ENCODE results near the gene RALY. TPM values are rescaled to one million over a fixed set of nuclear protein-coding genes. Genes with fewer than 3 reads are reported as not detected.
"Not testable (repeated sequence)": the region's sequence is repeated elsewhere in the genome, so short reads cannot be mapped to it uniquely, and the experiment has no call there.

Gene RALY
- total RNA-seq, 6 donors from 2014 or later, result 116 to 157 (median 147) TPM

DNA sequence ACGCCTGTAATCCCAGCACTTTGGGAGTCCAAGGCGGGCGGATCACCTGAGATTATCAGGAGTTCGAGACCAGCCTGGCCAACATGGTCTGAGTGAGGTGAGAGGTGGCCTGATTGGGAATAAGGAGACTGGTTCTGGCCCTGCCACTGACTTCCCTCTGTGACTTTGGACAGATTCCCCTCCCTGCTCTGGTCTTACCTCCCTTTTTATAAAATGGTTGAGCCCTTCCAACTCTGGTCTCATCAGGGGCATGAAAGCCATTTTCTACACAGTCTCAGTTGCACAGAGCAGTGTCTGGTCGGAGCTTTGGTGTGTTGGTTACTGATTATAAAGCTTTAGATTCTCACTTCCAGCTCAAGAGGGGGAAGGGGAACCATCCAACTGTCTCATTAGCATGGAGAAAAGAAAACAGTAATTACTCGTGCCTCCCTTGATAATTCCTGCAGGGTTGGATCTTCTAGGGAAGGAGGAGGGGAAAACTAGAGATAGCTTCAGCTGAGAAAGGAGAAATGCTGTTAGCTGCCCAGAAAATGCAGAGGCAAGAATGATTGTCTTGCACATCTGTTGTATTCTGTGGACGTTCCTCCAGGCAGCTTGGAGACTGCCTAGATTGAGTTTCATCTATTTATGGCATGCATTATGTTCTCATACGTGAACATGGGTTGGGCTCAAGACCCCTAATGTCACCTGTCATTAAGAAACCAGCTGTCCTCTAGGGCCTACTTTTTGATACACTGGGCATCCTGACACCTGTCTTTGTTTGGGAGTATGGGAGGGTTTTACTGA lies 30.4 kb downstream of the RALY start:
- no peak for ATAC-seq (ENCODE audit: low FRiP score in 2 of 2)
- peaks cover 46 to 55% (median 50%) of the 10 kb centered on the region in 4 donors for H3K4me1 ChIP-seq
- WGBS, 2 donors, result 81 to 82% methylated on average over 8 of the region's 8 CpGs
- no peak for DNase-seq
- H3K27me3 ChIP-seq, result no peaks in the 10 kb centered on the region
- H3K27ac ChIP-seq, result peak overlapping the region in 1 of 4 donors; percentile 28
- TF ChIP-seq, protein P1, sequence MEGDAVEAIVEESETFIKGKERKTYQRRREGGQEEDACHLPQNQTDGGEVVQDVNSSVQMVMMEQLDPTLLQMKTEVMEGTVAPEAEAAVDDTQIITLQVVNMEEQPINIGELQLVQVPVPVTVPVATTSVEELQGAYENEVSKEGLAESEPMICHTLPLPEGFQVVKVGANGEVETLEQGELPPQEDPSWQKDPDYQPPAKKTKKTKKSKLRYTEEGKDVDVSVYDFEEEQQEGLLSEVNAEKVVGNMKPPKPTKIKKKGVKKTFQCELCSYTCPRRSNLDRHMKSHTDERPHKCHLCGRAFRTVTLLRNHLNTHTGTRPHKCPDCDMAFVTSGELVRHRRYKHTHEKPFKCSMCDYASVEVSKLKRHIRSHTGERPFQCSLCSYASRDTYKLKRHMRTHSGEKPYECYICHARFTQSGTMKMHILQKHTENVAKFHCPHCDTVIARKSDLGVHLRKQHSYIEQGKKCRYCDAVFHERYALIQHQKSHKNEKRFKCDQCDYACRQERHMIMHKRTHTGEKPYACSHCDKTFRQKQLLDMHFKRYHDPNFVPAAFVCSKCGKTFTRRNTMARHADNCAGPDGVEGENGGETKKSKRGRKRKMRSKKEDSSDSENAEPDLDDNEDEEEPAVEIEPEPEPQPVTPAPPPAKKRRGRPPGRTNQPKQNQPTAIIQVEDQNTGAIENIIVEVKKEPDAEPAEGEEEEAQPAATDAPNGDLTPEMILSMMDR (IDR thresholded peaks at IDR 0.05), result no peak
- TF ChIP-seq EP300 (IDR thresholded peaks at IDR 0.05) (no peak), POLR2A (IDR thresholded peaks at IDR 0.05) (no peak), POLR2AphosphoS5 (IDR thresholded peaks at IDR 0.05) (no peak)
- H3K9me3 ChIP-seq, result no peaks in the 10 kb centered on the region
- no peak overlapping the region for H3K4me3 ChIP-seq
- H3K36me3 ChIP-seq, result no peaks in the 10 kb centered on the region

DNA sequence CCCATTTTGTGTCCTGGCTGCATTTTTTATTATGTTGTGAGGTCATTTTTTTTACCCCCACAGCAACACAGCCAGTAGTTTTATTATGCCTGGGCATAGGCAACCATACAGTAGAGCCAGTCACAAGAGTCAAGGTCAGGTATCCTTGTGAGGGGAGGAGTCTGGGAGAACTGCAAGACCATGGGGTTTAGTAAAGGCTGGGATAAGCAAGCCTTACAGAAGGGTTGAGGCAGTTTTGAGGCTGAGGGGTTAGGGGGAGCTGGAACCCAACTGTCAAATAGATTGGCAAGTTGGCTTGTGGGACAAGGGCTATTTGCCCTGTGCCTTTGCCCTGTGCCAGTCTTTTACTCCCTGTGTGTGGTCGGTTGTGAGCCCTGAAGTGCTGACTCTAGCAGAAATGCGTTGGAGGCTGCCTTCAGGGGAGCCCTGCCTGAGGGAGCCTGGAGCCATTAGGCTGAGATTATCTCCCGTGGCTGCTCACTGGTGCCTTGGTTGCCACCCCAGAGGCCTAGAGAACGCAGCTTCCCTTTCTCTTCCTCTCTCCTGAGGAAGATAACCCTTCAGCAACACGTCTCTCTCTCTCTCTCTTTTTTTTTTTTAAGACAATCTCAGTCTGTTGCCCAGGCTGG lies 31.1 kb downstream of the RALY start:
- Histone ChIP-seq H3K4me1 (peaks cover 44 to 57% (median 50%) of the 10 kb centered on the region in 4 donors), H3K27me3 (no peaks in the 10 kb centered on the region), H3K4me3 (no peak overlapping the region), H3K27ac (peak overlapping the region in 1 of 4 donors; percentile 20), H3K36me3 (no peaks in the 10 kb centered on the region), H3K9me3 (no peaks in the 10 kb centered on the region)
- no peak for ATAC-seq (ENCODE audit: low FRiP score in 2 of 2)
- no peak for DNase-seq
- WGBS, 2 donors, result 28 to 29% methylated on average over 4 to 5 of the region's 5 CpGs
- TF ChIP-seq, protein P1 (IDR thresholded peaks at IDR 0.05), result no peak
- TF ChIP-seq POLR2A (IDR thresholded peaks at IDR 0.05) (no peak), POLR2AphosphoS5 (IDR thresholded peaks at IDR 0.05) (no peak), EP300 (IDR thresholded peaks at IDR 0.05) (no peak)

DNA sequence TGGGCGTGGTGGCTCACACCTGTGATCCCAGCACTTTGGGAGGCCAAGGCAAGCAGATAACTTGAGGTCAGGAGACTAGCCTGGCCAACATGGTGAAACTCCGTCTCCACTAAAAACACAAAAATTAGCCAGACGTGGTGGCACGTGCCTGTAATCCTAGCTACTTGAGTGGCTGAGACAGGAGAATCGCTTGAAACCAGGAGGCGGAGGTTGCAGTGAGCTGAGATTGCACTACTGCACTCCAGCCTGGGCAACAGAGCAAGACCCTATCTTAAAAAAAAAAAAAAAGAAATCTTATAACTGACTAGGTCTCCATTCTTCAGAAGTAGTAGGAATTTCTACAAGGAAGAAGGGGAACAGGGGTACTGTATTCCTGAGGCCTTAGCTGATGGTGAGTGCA lies 34.3 kb downstream of the RALY start:
- not testable (repeated sequence) for H3K9me3 ChIP-seq; H3K4me3 ChIP-seq; H3K27ac ChIP-seq; DNase-seq; H3K27me3 ChIP-seq; ATAC-seq (ENCODE audit: low FRiP score in 2 of 2)
- 96 to 98% methylated on average over 6 of the region's 6 CpGs for WGBS, 2 donors
- Histone ChIP-seq H3K4me1 (peaks cover 34 to 60% (median 39%) of the 10 kb centered on the region in 4 donors), H3K36me3 (peaks cover 1 to 19% (median 5%) of the 10 kb centered on the region in 4 donors)

DNA sequence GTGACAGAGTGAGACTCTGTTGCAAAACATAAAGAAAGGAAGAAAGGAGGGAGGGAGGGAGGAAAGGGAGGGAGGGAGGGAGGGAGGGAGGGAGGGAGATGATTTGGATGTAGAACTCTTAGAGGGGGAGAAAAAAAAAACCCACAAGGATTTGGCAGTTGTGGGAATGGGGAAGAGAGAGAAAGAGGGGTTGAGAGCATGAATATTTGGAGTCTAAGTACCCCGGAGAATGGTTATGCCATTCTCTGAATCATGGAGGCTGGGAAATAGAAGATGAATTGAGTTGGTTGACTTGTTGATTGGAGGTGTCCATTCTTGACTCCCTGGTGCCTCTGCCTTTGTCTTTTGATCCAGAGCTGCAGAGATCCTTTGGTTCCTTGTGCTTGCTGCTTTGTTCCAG lies 35.7 kb downstream of the RALY start:
- WGBS, 2 donors, result 87 to 91% methylated on average over 1 of the region's 1 CpG
- ATAC-seq (ENCODE audit: low FRiP score in 2 of 2), result no peak
- Histone ChIP-seq H3K27me3 (no peaks in the 10 kb centered on the region), H3K27ac (no peak overlapping the region), H3K36me3 (peaks cover 3 to 33% (median 11%) of the 10 kb centered on the region in 4 donors), H3K9me3 (no peaks in the 10 kb centered on the region), H3K4me3 (no peak overlapping the region), H3K4me1 (peaks cover 23 to 46% (median 28%) of the 10 kb centered on the region in 4 donors)
- TF ChIP-seq POLR2AphosphoS5 (IDR thresholded peaks at IDR 0.05) (no peak), EP300 (IDR thresholded peaks at IDR 0.05) (no peak), POLR2A (IDR thresholded peaks at IDR 0.05) (no peak)
- TF ChIP-seq, protein P1 (IDR thresholded peaks at IDR 0.05), result no peak
- DNase-seq, result no peak

DNA sequence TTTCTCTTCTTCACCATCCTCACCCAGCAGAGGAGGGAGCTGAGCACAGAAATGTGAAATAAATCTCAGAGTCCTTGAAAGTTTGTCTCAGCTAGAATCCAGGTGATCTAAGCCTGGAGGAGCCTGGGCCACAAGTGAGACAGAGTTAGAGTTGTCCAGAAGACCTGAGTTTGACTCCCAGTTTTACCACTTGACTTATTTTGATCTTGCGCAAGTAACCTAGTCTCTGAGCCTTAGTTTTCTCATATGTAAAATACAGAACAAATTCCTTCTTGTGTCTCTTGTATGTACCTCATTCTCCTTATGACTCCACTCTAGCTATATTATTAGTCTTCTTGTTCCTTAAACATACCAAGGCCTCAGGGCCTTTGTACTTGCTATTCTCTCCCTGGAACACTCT lies 36.7 kb downstream of the RALY start:
- ATAC-seq (ENCODE audit: low FRiP score in 2 of 2) (no peak), DNase-seq (no peak)
- H3K27ac ChIP-seq, result no peak overlapping the region
- 85 to 100% methylated on average over 1 of the region's 1 CpG for WGBS, 2 donors
- TF ChIP-seq EP300 (IDR thresholded peaks at IDR 0.05) (no peak), POLR2AphosphoS5 (IDR thresholded peaks at IDR 0.05) (no peak)
- H3K9me3 ChIP-seq, result no peaks in the 10 kb centered on the region
- peaks cover 3 to 34% (median 11%) of the 10 kb centered on the region in 4 donors for H3K36me3 ChIP-seq
- peaks cover 13 to 35% (median 17%) of the 10 kb centered on the region in 4 donors for H3K4me1 ChIP-seq
- H3K4me3 ChIP-seq, result no peak overlapping the region
- H3K27me3 ChIP-seq, result no peaks in the 10 kb centered on the region

Measured in upper lobe of left lung (tissue), 6 donors.